DLD1 (cell line): ENCODE results near the gene RALGDS.

Experiments used
- in situ Hi-C: cut with HindIII; loops from 2 replicates; pipeline ENCODE4 v1.10.0; 2017; ENCODE audit warnings: low sequenced_read_pairs

RALGDS gene

GRCh38 chr9:133057553-133057952 is 63.5 kb downstream of the RALGDS start:
- in situ Hi-C loops = no loop called here

GRCh38 chr9:133057006-133057405 is 64.0 kb downstream of the RALGDS start:
- in situ Hi-C loops = no loop called here

GRCh38 chr9:133056533-133056932 is 64.5 kb downstream of the RALGDS start:
- in situ Hi-C loops = no loop called here

GRCh38 chr9:133055788-133056420 is 65.1 kb downstream of the RALGDS start:
- in situ Hi-C loops = no loop called here

- in situ Hi-C loops = no loop called here
Measured at GRCh38 chr9:133054966-133055365, 66.1 kb downstream of the RALGDS start.

GRCh38 chr9:133054194-133054890 is 66.7 kb downstream of the RALGDS start:
- in situ Hi-C loops = no loop called here

GRCh38 chr9:133051966-133052539 is 69.0 kb downstream of the RALGDS start:
- in situ Hi-C loops = no loop called here

- in situ Hi-C loops = no loop called here
Measured at GRCh38 chr9:133051281-133051900, 69.6 kb downstream of the RALGDS start.

- in situ Hi-C loops = no loop called here
Measured at GRCh38 chr9:133050781-133051180, 70.3 kb downstream of the RALGDS start.

- in situ Hi-C loops = no loop called here
Measured at GRCh38 chr9:133050142-133050541, 70.9 kb downstream of the RALGDS start.

- in situ Hi-C loops = no loop called here
Measured at GRCh38 chr9:133049043-133049442, 72.0 kb downstream of the RALGDS start.

- in situ Hi-C loops = no loop called here
Measured at GRCh38 chr9:133048595-133048994, 72.4 kb downstream of the RALGDS start.
